ENCODE measurements around the gene CXXC4. TPM values are rescaled to one million over a fixed set of nuclear protein-coding genes. Genes with fewer than 3 reads are reported as not detected.

The CXXC4 gene
- total RNA-seq, 2 donors from 2014 or later, result 1.2 to 7.0 TPM

DNA sequence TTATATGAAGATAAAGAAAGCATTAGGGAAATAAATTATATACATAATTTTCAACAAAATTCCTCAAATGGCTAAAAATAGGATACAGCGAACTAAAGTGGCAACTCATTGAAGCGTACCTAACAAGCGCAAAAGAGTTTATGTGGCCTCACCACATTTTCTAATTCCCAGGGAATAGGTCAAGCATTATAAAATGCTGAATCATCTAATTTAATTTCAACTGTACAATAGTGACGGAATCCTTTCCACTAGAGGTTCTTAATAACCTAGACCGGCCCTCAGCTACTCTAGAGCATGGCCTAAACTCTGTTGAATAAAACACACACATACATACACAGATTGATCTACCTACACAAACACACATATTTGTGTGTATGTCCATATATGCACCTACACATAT, 29.1 kb downstream of the CXXC4 start:
- no peak for DNase-seq (ENCODE audit: low spot score)
- Histone ChIP-seq H3K4me1 (replicated peaks) (no peaks in the 10 kb centered on the region), H3K4me3 (no peak overlapping the region), H3K27me3 (replicated peaks; ENCODE audit: insufficient read depth) (no peaks in the 10 kb centered on the region), H3K9me3 (no peaks in the 10 kb centered on the region), H3K27ac (no peak overlapping the region), H3K36me3 (no peaks in the 10 kb centered on the region)
- intact Hi-C loops (cut with DNase I), result no loop called here
- TF ChIP-seq POLR2A (IDR thresholded peaks at IDR 0.05), result no peak
- WGBS, result 99% methylated on average over 5 of the region's 5 CpGs

DNA sequence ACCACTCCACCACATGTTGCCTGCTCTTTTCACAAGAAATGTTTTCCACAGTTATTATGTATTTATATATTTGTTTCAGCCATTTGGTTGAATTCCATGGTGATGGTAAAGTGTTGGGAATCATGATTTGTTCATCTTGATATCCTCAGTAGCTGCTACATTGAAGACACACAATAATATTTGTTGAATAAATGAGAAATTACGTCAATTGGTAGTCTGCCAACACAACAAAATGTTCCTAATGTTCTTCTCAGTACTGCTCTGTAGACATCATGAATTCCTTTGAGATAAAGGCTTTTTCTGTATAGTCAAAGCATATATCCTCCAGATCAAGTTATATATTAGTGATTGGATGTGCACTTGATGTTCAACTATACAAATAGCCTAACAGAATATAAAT, 29.5 kb downstream of the CXXC4 start:
- Histone ChIP-seq H3K4me3 (no peak overlapping the region), H3K4me1 (replicated peaks) (no peaks in the 10 kb centered on the region), H3K36me3 (no peaks in the 10 kb centered on the region), H3K9me3 (no peaks in the 10 kb centered on the region), H3K27me3 (replicated peaks; ENCODE audit: insufficient read depth) (no peaks in the 10 kb centered on the region), H3K27ac (no peak overlapping the region)
- DNase-seq (ENCODE audit: low spot score), result no peak
- 49% methylated on average over 1 of the region's 1 CpG for WGBS
- TF ChIP-seq POLR2A (IDR thresholded peaks at IDR 0.05) (no peak), POLR2AphosphoS5 (IDR thresholded peaks at IDR 0.05) (no peak)
- TF ChIP-seq, protein P1, sequence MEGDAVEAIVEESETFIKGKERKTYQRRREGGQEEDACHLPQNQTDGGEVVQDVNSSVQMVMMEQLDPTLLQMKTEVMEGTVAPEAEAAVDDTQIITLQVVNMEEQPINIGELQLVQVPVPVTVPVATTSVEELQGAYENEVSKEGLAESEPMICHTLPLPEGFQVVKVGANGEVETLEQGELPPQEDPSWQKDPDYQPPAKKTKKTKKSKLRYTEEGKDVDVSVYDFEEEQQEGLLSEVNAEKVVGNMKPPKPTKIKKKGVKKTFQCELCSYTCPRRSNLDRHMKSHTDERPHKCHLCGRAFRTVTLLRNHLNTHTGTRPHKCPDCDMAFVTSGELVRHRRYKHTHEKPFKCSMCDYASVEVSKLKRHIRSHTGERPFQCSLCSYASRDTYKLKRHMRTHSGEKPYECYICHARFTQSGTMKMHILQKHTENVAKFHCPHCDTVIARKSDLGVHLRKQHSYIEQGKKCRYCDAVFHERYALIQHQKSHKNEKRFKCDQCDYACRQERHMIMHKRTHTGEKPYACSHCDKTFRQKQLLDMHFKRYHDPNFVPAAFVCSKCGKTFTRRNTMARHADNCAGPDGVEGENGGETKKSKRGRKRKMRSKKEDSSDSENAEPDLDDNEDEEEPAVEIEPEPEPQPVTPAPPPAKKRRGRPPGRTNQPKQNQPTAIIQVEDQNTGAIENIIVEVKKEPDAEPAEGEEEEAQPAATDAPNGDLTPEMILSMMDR (IDR thresholded peaks at IDR 0.05), result no peak
- intact Hi-C loops (cut with DNase I), result no loop called here

DNA sequence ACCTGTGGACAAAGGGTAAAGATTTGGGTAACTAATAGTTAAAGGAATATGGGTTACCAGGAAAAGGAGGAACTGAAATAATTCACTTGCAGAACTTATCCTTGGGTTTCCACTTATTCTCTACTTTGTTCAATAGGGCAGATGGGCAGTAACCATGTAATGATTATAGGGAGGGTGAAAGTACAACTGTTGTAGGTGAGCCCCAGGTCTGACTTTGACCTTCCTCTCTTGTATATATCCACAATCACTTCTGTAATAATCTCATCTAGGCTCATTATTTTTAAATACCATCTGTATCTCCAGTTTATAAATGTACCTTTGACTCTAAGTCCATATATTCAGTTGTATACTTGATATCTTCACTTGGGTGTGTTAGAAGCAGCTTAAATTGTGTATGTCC, 32.1 kb downstream of the CXXC4 start:
- Histone ChIP-seq H3K27me3 (replicated peaks; ENCODE audit: insufficient read depth) (no peaks in the 10 kb centered on the region), H3K27ac (no peak overlapping the region), H3K4me3 (no peak overlapping the region), H3K4me1 (replicated peaks) (no peaks in the 10 kb centered on the region), H3K36me3 (no peaks in the 10 kb centered on the region), H3K9me3 (no peaks in the 10 kb centered on the region)
- no peak for DNase-seq (ENCODE audit: low spot score)
- intact Hi-C loops (cut with DNase I), result no loop called here
- no peak for TF ChIP-seq POLR2AphosphoS5 (IDR thresholded peaks at IDR 0.05)
- TF ChIP-seq POLR2A (IDR thresholded peaks at IDR 0.05), result no peak
- TF ChIP-seq, protein P1 (IDR thresholded peaks at IDR 0.05), result no peak

DNA sequence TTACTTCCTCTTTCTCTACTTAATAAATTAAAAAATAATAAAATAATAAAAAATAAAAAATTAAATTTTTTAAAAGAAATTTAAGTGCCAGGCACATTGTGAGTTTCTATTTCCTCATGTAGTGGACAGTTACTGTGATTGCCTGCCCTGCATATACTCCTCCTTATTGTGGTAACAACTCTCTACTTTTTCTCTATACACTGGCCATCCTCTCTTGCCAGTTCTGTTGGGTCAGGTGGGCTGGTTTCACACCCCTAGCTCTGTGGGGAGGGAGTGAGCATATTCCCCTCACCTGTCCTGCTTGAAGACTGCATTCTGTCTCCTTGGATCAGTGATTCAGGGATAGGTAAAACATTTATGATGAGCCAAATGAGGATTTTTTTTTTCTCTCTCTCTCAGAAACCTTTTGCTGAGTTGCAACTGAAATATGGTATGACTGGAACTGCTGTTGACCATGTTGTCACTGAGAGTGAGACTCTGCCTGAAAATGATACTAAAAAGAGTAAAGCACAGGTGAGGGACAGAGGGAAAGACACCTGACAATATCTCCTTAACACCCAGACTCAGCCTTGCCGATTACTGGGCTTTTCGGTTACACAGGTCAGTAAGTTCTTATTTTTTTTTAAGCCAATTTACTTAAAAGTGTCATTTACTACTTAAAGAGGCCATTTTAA, 37.2 kb downstream of the CXXC4 start:
- WGBS, result 55% methylated on average over 2 of the region's 2 CpGs
- Histone ChIP-seq H3K4me3 (no peak overlapping the region), H3K27me3 (replicated peaks; ENCODE audit: insufficient read depth) (no peaks in the 10 kb centered on the region), H3K27ac (no peak overlapping the region), H3K4me1 (replicated peaks) (no peaks in the 10 kb centered on the region), H3K9me3 (no peaks in the 10 kb centered on the region), H3K36me3 (no peaks in the 10 kb centered on the region)
- TF ChIP-seq, protein P1 (IDR thresholded peaks at IDR 0.05), result no peak
- TF ChIP-seq POLR2A (IDR thresholded peaks at IDR 0.05), result no peak
- TF ChIP-seq POLR2AphosphoS5 (IDR thresholded peaks at IDR 0.05), result no peak
- no peak for DNase-seq (ENCODE audit: low spot score)
- intact Hi-C loops (cut with DNase I), result no loop called here

DNA sequence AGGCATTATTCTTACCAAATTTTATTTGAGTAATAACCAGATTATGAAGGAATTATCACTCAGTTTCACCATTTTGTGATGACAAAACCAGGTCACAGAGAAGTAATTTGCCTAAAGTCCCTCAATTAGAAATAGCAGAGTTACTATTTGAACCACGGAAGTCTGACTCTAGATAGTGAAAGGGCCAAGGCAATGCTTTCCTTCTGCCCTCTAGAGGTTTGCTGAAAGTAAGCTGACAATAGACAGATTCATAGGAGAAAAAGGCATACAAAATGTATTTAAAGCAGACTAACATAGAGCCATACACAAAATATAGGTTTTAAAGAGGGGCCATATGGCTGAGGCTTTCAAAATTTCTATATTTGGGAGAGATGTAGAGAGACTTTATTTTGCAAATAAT, 43.1 kb downstream of the CXXC4 start:
- TF ChIP-seq, protein P1 (IDR thresholded peaks at IDR 0.05), result no peak
- no peak for TF ChIP-seq POLR2A (IDR thresholded peaks at IDR 0.05)
- no peak for TF ChIP-seq POLR2AphosphoS5 (IDR thresholded peaks at IDR 0.05)
- no peaks in the 10 kb centered on the region for H3K27me3 ChIP-seq (replicated peaks; ENCODE audit: insufficient read depth)
- no peak overlapping the region for H3K4me3 ChIP-seq
- WGBS, result 36% methylated on average over 1 of the region's 1 CpG
- no peak for DNase-seq (ENCODE audit: low spot score)
- H3K4me1 ChIP-seq (replicated peaks), result no peaks in the 10 kb centered on the region
- no peaks in the 10 kb centered on the region for H3K36me3 ChIP-seq
- intact Hi-C loops (cut with DNase I), result no loop called here
- no peaks in the 10 kb centered on the region for H3K9me3 ChIP-seq
- H3K27ac ChIP-seq, result no peak overlapping the region
